Fibroblast of skin of abdomen (primary cell): Measurements from ENCODE around the gene KRTAP10-8.
"Not testable (repeated sequence)": the region's sequence is repeated elsewhere in the genome, so short reads cannot be mapped to it uniquely, and the experiment has no call there.

Experiments used
- DNase-seq: peaks from one replicate; pipeline ENCODE4 v3.0.0-alpha.2; 2013

KRTAP10-8 gene

GRCh38 chr21:44599264-44600029 lies 12.4 kb upstream of the KRTAP10-8 start:
- no peak for DNase-seq

GRCh38 chr21:44600118-44600978 lies 11.5 kb upstream of the KRTAP10-8 start, which contains the start of gene KRTAP10-7:
Gene KRTAP10-7, plus strand, starts transcription at chr21:44600597. Its CDS starts 25 bp downstream, at chr21:44600622.
- not testable (repeated sequence) for DNase-seq

GRCh38 chr21:44601091-44601490 lies 10.8 kb upstream of the KRTAP10-8 start:
- not testable (repeated sequence) for DNase-seq

- no peak for DNase-seq
Observed at GRCh38 chr21:44601596-44602462, 10.1 kb upstream of the KRTAP10-8 start.

- no peak for DNase-seq
Observed at GRCh38 chr21:44602463-44602850, 9.4 kb upstream of the KRTAP10-8 start.

- no peak for DNase-seq
Observed at GRCh38 chr21:44603109-44603875, 8.6 kb upstream of the KRTAP10-8 start.

GRCh38 chr21:44603911-44604310 lies 8.0 kb upstream of the KRTAP10-8 start:
- no peak for DNase-seq

- no peak for DNase-seq
Observed at GRCh38 chr21:44606495-44606894, 5.4 kb upstream of the KRTAP10-8 start.

GRCh38 chr21:44609193-44609592 lies 2.7 kb upstream of the KRTAP10-8 start:
- no peak for DNase-seq

GRCh38 chr21:44610157-44610843 lies 1.6 kb upstream of the KRTAP10-8 start:
- not testable (repeated sequence) for DNase-seq

GRCh38 chr21:44611551-44611950 lies 328 bp upstream of the KRTAP10-8 start:
- DNase-seq = no peak

GRCh38 chr21:44612669-44613229 lies 870 bp downstream of the KRTAP10-8 start:
- DNase-seq = no peak

GRCh38 chr21:44613386-44614155 lies 1.7 kb downstream of the KRTAP10-8 start:
- no peak for DNase-seq

- DNase-seq = no peak
Observed at GRCh38 chr21:44614161-44614631, 2.3 kb downstream of the KRTAP10-8 start.

- no peak for DNase-seq
Observed at GRCh38 chr21:44614961-44615391, 3.1 kb downstream of the KRTAP10-8 start.

- DNase-seq = no peak
Observed at GRCh38 chr21:44615466-44615865, 3.6 kb downstream of the KRTAP10-8 start.

- no peak for DNase-seq
Observed at GRCh38 chr21:44615911-44616590, 4.2 kb downstream of the KRTAP10-8 start.

- DNase-seq = no peak
Observed at GRCh38 chr21:44616591-44616926, 4.7 kb downstream of the KRTAP10-8 start.

GRCh38 chr21:44617071-44617501 lies 5.2 kb downstream of the KRTAP10-8 start:
- DNase-seq = no peak
